ENCODE results near the gene MSI1. TPM values are rescaled to one million over a fixed set of nuclear protein-coding genes. Genes with fewer than 3 reads are reported as not detected.

Gene MSI1
- under 1 TPM in 1 of 2 experiments, not detected in 1; 0.07 TPM for total RNA-seq

- no peaks in the 10 kb centered on the region for H3K36me3 Mint-ChIP-seq
- peaks cover 77% of the 10 kb centered on the region for H3K27me3 Mint-ChIP-seq
- peak within 1 kb of the TSS; percentile 29 for H3K4me3 Mint-ChIP-seq
- H3K27ac Mint-ChIP-seq: no peak within 1 kb of the TSS
- DNase-seq (no peak), ATAC-seq (peak; percentile 27)
- H3K4me1 Mint-ChIP-seq: no peaks in the 10 kb centered on the region
- CTCF ChIA-PET: no interaction called here
- no peaks in the 10 kb centered on the region for H3K9me3 Mint-ChIP-seq (ENCODE audit: low read depth)
Measured at GRCh38 chr12:120368789-120369602, at the start of gene MSI1. Gene MSI1, minus strand, starts transcription at chr12:120369164. Its CDS starts 73 bp downstream, at chr12:120369091.

GRCh38 chr12:120417917-120418580, 49.1 kb upstream of the MSI1 start:
- H3K27me3 Mint-ChIP-seq: peaks cover 2% of the 10 kb centered on the region
- H3K9me3 Mint-ChIP-seq (ENCODE audit: low read depth): no peaks in the 10 kb centered on the region
- CTCF ChIA-PET: interaction anchor here (1.3 kb wide), 1 partner anchor 13 kb away, joined by 3 read pairs; no protein-coding TSS in a partner anchor

GRCh38 chr12:120416490-120417216, 47.7 kb upstream of the MSI1 start:
- Mint-ChIP-seq H3K27ac (no peak overlapping the region), H3K9me3 (ENCODE audit: low read depth) (no peaks in the 10 kb centered on the region), H3K36me3 (no peaks in the 10 kb centered on the region), H3K27me3 (peaks cover 6% of the 10 kb centered on the region), H3K4me1 (no peaks in the 10 kb centered on the region), H3K4me3 (no peak overlapping the region)
- DNase-seq (no peak), ATAC-seq (no peak)
- CTCF ChIA-PET: interaction anchor here (0.6 to 1.3 kb wide), 2 partner anchors 14 to 20 kb away, joined by 3 read pairs; no protein-coding TSS in a partner anchor

More at GRCh38 chr12:120417917-120418580, 49.1 kb upstream of the MSI1 start:
- no peaks in the 10 kb centered on the region for H3K4me1 Mint-ChIP-seq
- no peak overlapping the region for H3K27ac Mint-ChIP-seq
- no peak overlapping the region for H3K4me3 Mint-ChIP-seq
- DNase-seq (no peak), ATAC-seq (no peak)
- no peaks in the 10 kb centered on the region for H3K36me3 Mint-ChIP-seq

- Mint-ChIP-seq H3K27me3 (peaks cover 6% of the 10 kb centered on the region), H3K36me3 (no peaks in the 10 kb centered on the region), H3K4me3 (no peak overlapping the region), H3K4me1 (no peaks in the 10 kb centered on the region), H3K9me3 (ENCODE audit: low read depth) (no peaks in the 10 kb centered on the region), H3K27ac (no peak overlapping the region)
- CTCF ChIA-PET: no interaction called here
- DNase-seq (no peak), ATAC-seq (no peak)
Measured at GRCh38 chr12:120413901-120414695, 45.1 kb upstream of the MSI1 start.

- no peaks in the 10 kb centered on the region for H3K9me3 Mint-ChIP-seq (ENCODE audit: low read depth)
- ATAC-seq (no peak), DNase-seq (no peak)
- no peaks in the 10 kb centered on the region for H3K4me1 Mint-ChIP-seq
- H3K27me3 Mint-ChIP-seq: peaks cover 6% of the 10 kb centered on the region
- no peak overlapping the region for H3K27ac Mint-ChIP-seq
- no peaks in the 10 kb centered on the region for H3K36me3 Mint-ChIP-seq
- CTCF ChIA-PET: no interaction called here
- no peak overlapping the region for H3K4me3 Mint-ChIP-seq
Measured at GRCh38 chr12:120412421-120412820, 43.5 kb upstream of the MSI1 start.

GRCh38 chr12:120408771-120409170, 39.8 kb upstream of the MSI1 start:
- Mint-ChIP-seq H3K27ac (no peak overlapping the region), H3K27me3 (peaks cover 8% of the 10 kb centered on the region), H3K4me3 (no peak overlapping the region), H3K9me3 (ENCODE audit: low read depth) (no peaks in the 10 kb centered on the region), H3K36me3 (no peaks in the 10 kb centered on the region), H3K4me1 (no peaks in the 10 kb centered on the region)
- no peak for ATAC-seq
- no peak for DNase-seq
- CTCF ChIA-PET: interaction anchor here (0.6 to 1.6 kb wide), 2 partner anchors 14 to 125 kb away, joined by 3 to 4 read pairs; no protein-coding TSS in a partner anchor

GRCh38 chr12:120406553-120406952, 37.6 kb upstream of the MSI1 start:
- CTCF ChIA-PET: no interaction called here
- Mint-ChIP-seq H3K36me3 (no peaks in the 10 kb centered on the region), H3K27me3 (peaks cover 10% of the 10 kb centered on the region), H3K4me1 (no peaks in the 10 kb centered on the region), H3K27ac (no peak overlapping the region), H3K9me3 (ENCODE audit: low read depth) (no peaks in the 10 kb centered on the region), H3K4me3 (no peak overlapping the region)
- no peak for DNase-seq
- ATAC-seq: no peak

GRCh38 chr12:120406069-120406468, 37.1 kb upstream of the MSI1 start:
- Mint-ChIP-seq H3K27me3 (peaks cover 10% of the 10 kb centered on the region), H3K4me1 (no peaks in the 10 kb centered on the region), H3K36me3 (no peaks in the 10 kb centered on the region), H3K9me3 (ENCODE audit: low read depth) (no peaks in the 10 kb centered on the region), H3K27ac (no peak overlapping the region), H3K4me3 (no peak overlapping the region)
- ATAC-seq (no peak), DNase-seq (no peak)
- CTCF ChIA-PET: no interaction called here

GRCh38 chr12:120404271-120404670, 35.3 kb upstream of the MSI1 start:
- no peaks in the 10 kb centered on the region for H3K4me1 Mint-ChIP-seq
- CTCF ChIA-PET: interaction anchor here (1.2 to 1.3 kb wide), 2 partner anchors 12 to 26 kb away, joined by 4 to 6 read pairs; no protein-coding TSS in a partner anchor
- H3K27me3 Mint-ChIP-seq: peaks cover 20% of the 10 kb centered on the region
- H3K4me3 Mint-ChIP-seq: no peak overlapping the region
- ATAC-seq (no peak), DNase-seq (no peak)
- no peak overlapping the region for H3K27ac Mint-ChIP-seq
- H3K9me3 Mint-ChIP-seq (ENCODE audit: low read depth): no peaks in the 10 kb centered on the region
- no peaks in the 10 kb centered on the region for H3K36me3 Mint-ChIP-seq

- Mint-ChIP-seq H3K27me3 (peaks cover 20% of the 10 kb centered on the region), H3K27ac (no peak overlapping the region), H3K9me3 (ENCODE audit: low read depth) (no peaks in the 10 kb centered on the region), H3K4me1 (no peaks in the 10 kb centered on the region), H3K4me3 (no peak overlapping the region), H3K36me3 (no peaks in the 10 kb centered on the region)
- ATAC-seq (no peak), DNase-seq (no peak)
- CTCF ChIA-PET: interaction anchor here (1.2 to 1.3 kb wide), 2 partner anchors 11 to 26 kb away, joined by 4 to 6 read pairs; no protein-coding TSS in a partner anchor
Measured at GRCh38 chr12:120403869-120404268, 34.9 kb upstream of the MSI1 start.

- no peak overlapping the region for H3K27ac Mint-ChIP-seq
- CTCF ChIA-PET: no interaction called here
- ATAC-seq (no peak), DNase-seq (no peak)
- H3K27me3 Mint-ChIP-seq: peaks cover 27% of the 10 kb centered on the region
- no peaks in the 10 kb centered on the region for H3K9me3 Mint-ChIP-seq (ENCODE audit: low read depth)
- H3K4me3 Mint-ChIP-seq: no peak overlapping the region
- H3K4me1 Mint-ChIP-seq: no peaks in the 10 kb centered on the region
- H3K36me3 Mint-ChIP-seq: no peaks in the 10 kb centered on the region
Measured at GRCh38 chr12:120402217-120402616, 33.3 kb upstream of the MSI1 start.

GRCh38 chr12:120399531-120399930, 30.6 kb upstream of the MSI1 start:
- H3K36me3 Mint-ChIP-seq: no peaks in the 10 kb centered on the region
- no peak for ATAC-seq
- no peak overlapping the region for H3K4me3 Mint-ChIP-seq
- no peaks in the 10 kb centered on the region for H3K9me3 Mint-ChIP-seq (ENCODE audit: low read depth)
- DNase-seq: no peak
- peaks cover 47% of the 10 kb centered on the region for H3K27me3 Mint-ChIP-seq
- CTCF ChIA-PET: interaction anchor here (0.6 kb wide), 1 partner anchor 425 kb away, joined by 3 read pairs; no protein-coding TSS in a partner anchor
- no peak overlapping the region for H3K27ac Mint-ChIP-seq
- no peaks in the 10 kb centered on the region for H3K4me1 Mint-ChIP-seq

Data from activated CD8-positive, alpha-beta memory T cell treated with anti-CD3 and anti-CD28 coated beads, Interleukin-2, amount 10 ng/mL, durations not matched to agents 7 days and 5 days (primary cell).